KMS-11 (cell line): ENCODE results near the gene UBE2Z.

ENCODE experiments used
- H2AFZ ChIP-seq: fragments of 200-600 bp; sonication (generic); 2 replicates; pipeline ENCODE4 v1.6.1; 2016; ENCODE audit warnings: antibody characterized with exemption, mixed run types, low read depth
- H3K27ac ChIP-seq: fragments of 200-600 bp; sonication (generic); 2 replicates; pipeline ENCODE4 v1.6.1; 2016; ENCODE audit warnings: mild to moderate bottlenecking, mixed run types
- H3K27me3 ChIP-seq: fragments of 200-600 bp; sonication (generic); 2 replicates; pipeline ENCODE4 v1.6.1; 2017; ENCODE audit warnings: mild to moderate bottlenecking, low read depth, mixed run types, moderate library complexity; ENCODE audit not compliant: insufficient read depth
- H3K36me3 ChIP-seq: fragments of 200-600 bp; sonication (generic); 2 replicates; pipeline ENCODE4 v1.6.1; 2017; ENCODE audit warnings: mild to moderate bottlenecking, mixed run types; ENCODE audit not compliant: insufficient read depth
- H3K4me1 ChIP-seq: fragments of 200-600 bp; sonication (generic); 2 replicates; pipeline ENCODE4 v1.6.1; 2016; ENCODE audit warnings: mild to moderate bottlenecking, low read depth, mixed run types; ENCODE audit not compliant: poor library complexity, severe bottlenecking
- H3K4me2 ChIP-seq: fragments of 200-600 bp; sonication (generic); 2 replicates; pipeline ENCODE4 v1.7.0; 2016; ENCODE audit warnings: mild to moderate bottlenecking, mixed run types
- H3K4me3 ChIP-seq: fragments of 200-600 bp; sonication (generic); IDR thresholded peaks from 2 replicates; pipeline ENCODE4 v1.6.1; 2017; ENCODE audit warnings: low read depth, low read length, mixed read lengths; ENCODE audit not compliant: insufficient read depth
- H3K79me2 ChIP-seq: fragments of 200-600 bp; sonication (generic); 2 replicates; pipeline ENCODE4 v1.6.1; 2016; ENCODE audit warnings: low read depth, mixed run types; ENCODE audit not compliant: insufficient read depth
- H3K9ac ChIP-seq: fragments of 200-600 bp; sonication (generic); 2 replicates; pipeline ENCODE4 v1.6.1; 2016; ENCODE audit warnings: mild to moderate bottlenecking, mixed run types
- H4K20me1 ChIP-seq: fragments of 200-600 bp; sonication (generic); 2 replicates; pipeline ENCODE4 v1.6.1; 2016; ENCODE audit warnings: mild to moderate bottlenecking, mixed run types; ENCODE audit not compliant: insufficient read depth
- CTCF ChIP-seq: fragments of 200-600 bp; sonication (generic); conservative IDR thresholded peaks from 2 replicates; pipeline ENCODE4 v1.6.1; 2017; ENCODE audit warnings: low read depth, mild to moderate bottlenecking, antibody characterized with exemption, low read length, moderate library complexity, mixed read lengths

Gene UBE2Z

DNA sequence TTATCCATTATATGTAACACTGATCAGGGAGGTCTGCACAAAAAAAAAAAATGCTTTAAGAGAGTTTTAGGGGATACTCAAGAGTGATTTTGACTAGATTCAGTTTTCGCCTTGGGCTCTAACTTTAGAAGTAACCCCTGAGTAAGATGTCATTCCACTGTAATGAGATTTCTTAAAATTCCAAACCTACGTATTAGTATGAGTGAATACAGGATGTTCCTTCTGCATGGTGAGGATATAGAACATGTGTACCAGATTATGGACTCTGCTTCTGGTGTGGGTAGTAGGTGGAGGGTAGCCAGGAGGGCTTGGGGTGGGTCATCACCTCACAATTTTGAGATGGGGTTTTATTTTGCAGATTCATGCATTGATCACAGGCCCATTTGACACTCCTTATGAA lies 4.3 kb downstream of the UBE2Z start:
- no peaks in the 10 kb centered on the region for H4K20me1 ChIP-seq
- peaks cover 79% of the 10 kb centered on the region for H3K4me1 ChIP-seq
- H3K4me3 ChIP-seq, result no peak overlapping the region
- no peak for TF ChIP-seq CTCF
- peaks cover 83% of the 10 kb centered on the region for H3K79me2 ChIP-seq
- H3K27ac ChIP-seq, result no peak overlapping the region
- H3K4me2 ChIP-seq, result no peak overlapping the region; the same call in 1 of the 2 replicates
- H3K27me3 ChIP-seq, result no peaks in the 10 kb centered on the region
- no peak overlapping the region for H3K9ac ChIP-seq
- H3K36me3 ChIP-seq, result peaks cover 7% of the 10 kb centered on the region; the same call in 1 of the 2 replicates
- no peak overlapping the region for H2AFZ ChIP-seq

DNA sequence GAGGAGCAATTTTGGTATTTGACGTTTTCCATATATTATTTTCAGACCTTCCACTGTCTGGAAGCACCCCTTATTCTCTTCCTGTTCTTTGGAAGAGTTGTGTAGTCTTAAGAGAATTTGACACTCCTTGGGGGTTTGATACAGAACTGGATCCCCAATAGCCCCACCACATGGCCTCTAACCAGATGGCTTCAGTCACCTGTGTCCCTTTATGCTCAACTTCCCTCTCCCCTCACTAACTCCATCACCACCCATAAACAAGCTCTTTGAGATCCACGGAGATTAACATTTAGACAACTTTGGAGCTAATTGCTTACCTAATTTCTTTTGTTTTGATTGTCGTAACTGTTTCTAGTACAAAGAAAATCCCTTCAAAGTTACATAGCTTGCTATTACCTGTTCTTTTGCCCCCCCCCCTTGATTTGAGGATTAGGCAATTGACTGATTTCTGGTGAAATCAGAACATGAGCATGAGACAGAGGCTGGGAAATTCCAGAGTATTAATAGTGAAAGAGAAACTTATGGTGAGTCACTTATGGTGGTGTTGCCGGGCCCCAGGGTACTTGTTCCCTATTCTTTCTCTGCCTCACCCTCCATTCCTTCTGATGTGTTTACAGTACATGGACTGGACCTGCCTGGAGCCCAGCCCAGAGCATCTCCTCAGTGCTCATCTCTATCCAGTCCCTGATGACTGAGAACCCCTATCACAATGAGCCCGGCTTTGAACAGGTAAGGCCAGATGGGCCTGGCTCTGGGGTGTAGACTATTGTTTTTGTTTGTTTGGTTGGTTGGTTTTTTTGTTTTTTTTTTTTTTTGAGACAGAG lies 7.5 kb downstream of the UBE2Z start:
- H3K27ac ChIP-seq, result peak overlapping the region; percentile 73
- no peak overlapping the region for H3K4me3 ChIP-seq
- H3K9ac ChIP-seq, result peak overlapping the region; percentile 8; the same call in 1 of the 2 replicates
- H3K79me2 ChIP-seq, result peaks cover 83% of the 10 kb centered on the region
- no peaks in the 10 kb centered on the region for H3K27me3 ChIP-seq
- H2AFZ ChIP-seq, result no peak overlapping the region
- H3K4me2 ChIP-seq, result peak overlapping the region; percentile 59
- peaks cover 71% of the 10 kb centered on the region for H3K4me1 ChIP-seq
- TF ChIP-seq CTCF, result no peak
- peaks cover 20% of the 10 kb centered on the region; the same call in 1 of the 2 replicates for H3K36me3 ChIP-seq
- H4K20me1 ChIP-seq, result no peaks in the 10 kb centered on the region

DNA sequence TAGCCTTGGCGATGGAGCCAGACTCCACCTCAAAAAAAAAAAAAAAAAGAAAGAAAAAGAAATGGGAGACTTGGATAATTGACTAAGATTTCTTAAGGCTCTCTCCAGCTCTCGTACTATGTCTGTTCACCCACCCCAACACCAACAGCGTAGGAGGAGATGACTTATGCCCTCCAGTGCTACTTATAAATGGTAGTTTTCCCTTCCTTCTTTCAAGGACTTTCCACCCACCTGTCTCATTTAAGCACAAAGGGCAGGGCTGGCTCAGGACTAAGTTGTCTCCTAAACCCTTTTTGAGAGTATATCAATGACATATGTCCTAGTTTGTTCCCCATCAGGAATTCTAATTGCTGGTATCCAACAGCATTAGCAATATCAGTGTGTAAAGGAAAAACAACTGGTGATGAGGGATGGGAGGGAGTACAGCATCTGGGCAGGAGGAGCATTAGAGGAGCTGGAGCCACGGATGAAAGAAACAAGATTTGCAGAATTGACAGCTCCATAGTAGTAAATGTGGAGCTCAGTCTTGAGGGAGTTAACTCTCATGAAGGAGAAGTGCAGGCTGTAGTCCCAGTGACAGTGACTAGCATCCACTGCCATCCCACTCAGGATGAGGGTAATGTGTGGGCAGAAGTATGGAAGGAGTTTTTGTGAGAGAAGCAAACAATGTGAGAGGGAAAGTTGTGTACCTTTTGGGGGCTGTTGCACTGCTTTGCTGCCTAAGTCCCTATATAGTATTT lies 17.2 kb downstream of the UBE2Z start:
- Histone ChIP-seq H3K27me3 (no peaks in the 10 kb centered on the region), H2AFZ (no peak overlapping the region), H3K4me1 (no peaks in the 10 kb centered on the region), H3K27ac (no peak overlapping the region; the same call in 1 of the 2 replicates), H3K36me3 (peaks cover 19% of the 10 kb centered on the region; the same call in 1 of the 2 replicates), H3K9ac (no peak overlapping the region), H4K20me1 (no peaks in the 10 kb centered on the region), H3K4me2 (no peak overlapping the region), H3K4me3 (no peak overlapping the region), H3K79me2 (peaks cover 3% of the 10 kb centered on the region; the same call in 1 of the 2 replicates)
- TF ChIP-seq CTCF, result no peak

GRCh38 chr17:48925991-48926342 lies 17.8 kb downstream of the UBE2Z start:
- no peak overlapping the region for H3K4me3 ChIP-seq
- no peaks in the 10 kb centered on the region for H3K27me3 ChIP-seq
- TF ChIP-seq CTCF, result no peak
- no peaks in the 10 kb centered on the region for H4K20me1 ChIP-seq
- H3K9ac ChIP-seq, result no peak overlapping the region
- no peak overlapping the region for H3K27ac ChIP-seq
- no peaks in the 10 kb centered on the region for H3K79me2 ChIP-seq
- no peaks in the 10 kb centered on the region for H3K4me1 ChIP-seq
- H2AFZ ChIP-seq, result no peak overlapping the region
- no peak overlapping the region for H3K4me2 ChIP-seq
- H3K36me3 ChIP-seq, result peaks cover 19% of the 10 kb centered on the region; the same call in 1 of the 2 replicates
